ENCODE measurements around the gene MRGPRG.

Gene MRGPRG

GRCh38 chr11:3206922-3207204 lies 11.8 kb downstream of the MRGPRG start:
- DNase-seq, result no peak

GRCh38 chr11:3206156-3206921 lies 12.3 kb downstream of the MRGPRG start:
- DNase-seq, result no peak

GRCh38 chr11:3205261-3206155 lies 13.1 kb downstream of the MRGPRG start:
- no peak for DNase-seq

GRCh38 chr11:3204141-3205015 lies 14.2 kb downstream of the MRGPRG start:
- no peak for DNase-seq

GRCh38 chr11:3203221-3204043 lies 15.2 kb downstream of the MRGPRG start:
- DNase-seq, result no peak

GRCh38 chr11:3202759-3203158 lies 15.9 kb downstream of the MRGPRG start:
- DNase-seq, result no peak

- DNase-seq, result no peak
These were observed 16.3 kb downstream of the MRGPRG start for GRCh38 chr11:3202305-3202704.

- no peak for DNase-seq
These were observed 16.9 kb downstream of the MRGPRG start for GRCh38 chr11:3201677-3202181.

GRCh38 chr11:3201112-3201581 lies 17.5 kb downstream of the MRGPRG start:
- no peak for DNase-seq

GRCh38 chr11:3200388-3201111 lies 18.1 kb downstream of the MRGPRG start:
- DNase-seq, result no peak

- no peak for DNase-seq
These were observed 18.9 kb downstream of the MRGPRG start for GRCh38 chr11:3199537-3200295.

- DNase-seq, result no peak
These were observed 19.8 kb downstream of the MRGPRG start for GRCh38 chr11:3198815-3199214.

- no peak for DNase-seq
These were observed 20.6 kb downstream of the MRGPRG start for GRCh38 chr11:3197878-3198528.

- no peak for DNase-seq
These were observed 21.4 kb downstream of the MRGPRG start for GRCh38 chr11:3197044-3197695.

- DNase-seq, result no peak
These were observed 22.2 kb downstream of the MRGPRG start for GRCh38 chr11:3196161-3197043.

GRCh38 chr11:3195251-3196160 lies 23.1 kb downstream of the MRGPRG start:
- DNase-seq, result no peak
